HG02943 (cell line): ENCODE measurements around the gene TRAFD1.

Experiments used
- ATAC-seq: cut with Tn5 transposase; IDR thresholded peaks from one replicate; pipeline ENCODE4 v1.9.1; 2021; ENCODE audit warnings: mild to moderate bottlenecking, low read depth, moderate library complexity; ENCODE audit not compliant: unreplicated experiment

Gene TRAFD1

DNA sequence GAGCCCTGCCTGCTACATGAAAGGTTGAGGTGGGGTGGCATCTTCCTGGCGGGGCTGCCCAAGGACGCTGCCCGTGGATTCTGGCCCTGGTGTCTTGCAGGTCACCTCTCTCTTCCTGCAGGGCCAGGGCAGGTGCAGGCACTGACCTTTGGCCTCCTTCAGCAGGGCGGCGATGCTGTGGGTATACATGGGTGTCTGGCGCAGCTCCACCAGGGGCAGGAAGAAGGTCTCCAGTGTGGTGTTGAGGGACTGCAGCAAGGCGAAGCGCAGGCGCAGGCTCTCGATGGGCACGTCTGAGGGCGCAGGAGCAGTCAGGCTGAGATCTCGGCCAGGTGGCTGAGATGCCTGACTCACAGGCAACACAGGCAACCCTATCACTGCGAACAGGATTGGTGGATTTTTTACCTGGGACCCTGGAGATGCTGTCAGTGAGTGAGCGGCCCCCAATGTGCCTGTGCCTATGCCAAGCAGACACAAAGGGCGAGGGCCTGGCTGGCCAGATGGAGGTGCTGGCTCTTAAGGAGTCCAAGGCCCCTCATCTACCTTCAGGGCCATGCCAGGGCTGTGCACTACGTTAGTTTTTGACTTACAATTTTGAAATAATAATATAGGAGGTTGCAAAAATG, 45.7 kb downstream of the TRAFD1 start:
- ATAC-seq: no peak

DNA sequence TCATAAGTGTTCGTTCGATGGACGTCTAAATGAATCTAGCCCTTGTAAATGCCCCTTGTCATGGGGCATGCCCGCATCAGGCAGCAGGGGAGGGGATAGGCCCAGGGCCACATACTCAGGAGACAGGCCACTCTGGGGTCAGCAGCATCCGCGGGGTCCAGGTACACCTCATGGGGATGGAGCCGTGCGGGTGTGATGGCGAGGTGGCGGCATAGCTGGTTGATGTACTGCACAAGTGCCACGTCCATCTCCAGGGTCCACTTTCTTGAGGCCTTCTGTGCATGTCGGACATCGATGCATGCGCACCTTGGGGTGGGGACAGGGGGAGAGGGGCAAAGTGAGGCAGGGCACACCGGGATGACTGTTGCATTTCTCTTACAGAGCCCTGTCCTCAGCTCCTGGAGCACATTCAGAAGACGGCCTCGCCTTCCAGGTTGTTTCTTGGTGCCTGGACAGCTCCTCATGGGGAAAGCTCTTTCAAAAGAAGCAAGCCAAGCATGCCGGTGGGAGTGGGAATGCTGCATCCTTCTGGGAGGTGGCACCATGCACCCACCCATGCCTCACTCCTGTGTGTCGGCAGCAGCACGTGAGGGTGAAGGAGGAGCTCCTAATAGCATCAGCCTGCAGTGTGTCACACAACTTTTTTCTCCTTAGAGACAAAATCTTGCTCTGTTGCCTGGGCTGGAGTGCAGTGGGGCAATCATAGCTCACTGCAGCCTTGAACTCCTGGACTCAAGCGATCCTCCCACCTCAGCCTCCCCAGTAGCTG, 47.4 kb downstream of the TRAFD1 start:
- ATAC-seq: no peak

DNA sequence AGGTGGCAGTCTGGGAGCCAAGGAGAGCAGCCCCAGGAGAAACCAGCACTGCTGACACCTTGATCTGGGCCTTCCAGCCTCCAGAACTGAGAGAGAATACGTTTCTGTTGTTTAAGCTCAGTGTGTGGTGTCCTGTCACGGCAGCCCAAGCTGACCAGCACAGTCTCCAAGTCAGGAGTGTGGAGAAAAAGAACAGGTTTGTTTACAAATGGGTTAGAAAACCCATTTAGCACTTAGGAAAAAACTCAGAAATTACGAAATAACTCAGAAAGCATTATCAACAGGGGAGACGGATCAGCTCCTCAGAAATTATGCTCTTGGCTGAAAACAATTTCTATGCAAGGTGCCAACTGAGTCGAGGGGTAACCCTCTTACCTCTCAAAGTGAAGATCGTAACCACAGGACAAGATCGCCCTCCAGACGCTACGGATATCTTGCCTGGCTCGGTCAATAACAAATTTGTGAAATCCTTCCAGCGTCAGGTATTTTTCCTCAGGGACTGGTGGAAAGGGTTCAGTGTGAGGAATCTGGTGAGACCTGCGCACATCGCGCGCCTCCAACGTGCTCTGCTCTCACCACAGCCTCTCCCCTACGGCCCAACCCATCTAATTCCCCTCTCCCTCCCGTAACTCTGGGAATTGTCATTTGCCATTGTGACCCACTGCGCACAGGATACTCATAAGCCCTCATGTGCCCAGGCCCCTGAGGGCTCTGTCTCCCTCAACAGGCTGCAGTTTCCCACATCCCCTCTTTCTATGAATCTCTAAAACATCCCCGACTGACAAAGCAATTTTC, 50.2 kb downstream of the TRAFD1 start:
- no peak for ATAC-seq

DNA sequence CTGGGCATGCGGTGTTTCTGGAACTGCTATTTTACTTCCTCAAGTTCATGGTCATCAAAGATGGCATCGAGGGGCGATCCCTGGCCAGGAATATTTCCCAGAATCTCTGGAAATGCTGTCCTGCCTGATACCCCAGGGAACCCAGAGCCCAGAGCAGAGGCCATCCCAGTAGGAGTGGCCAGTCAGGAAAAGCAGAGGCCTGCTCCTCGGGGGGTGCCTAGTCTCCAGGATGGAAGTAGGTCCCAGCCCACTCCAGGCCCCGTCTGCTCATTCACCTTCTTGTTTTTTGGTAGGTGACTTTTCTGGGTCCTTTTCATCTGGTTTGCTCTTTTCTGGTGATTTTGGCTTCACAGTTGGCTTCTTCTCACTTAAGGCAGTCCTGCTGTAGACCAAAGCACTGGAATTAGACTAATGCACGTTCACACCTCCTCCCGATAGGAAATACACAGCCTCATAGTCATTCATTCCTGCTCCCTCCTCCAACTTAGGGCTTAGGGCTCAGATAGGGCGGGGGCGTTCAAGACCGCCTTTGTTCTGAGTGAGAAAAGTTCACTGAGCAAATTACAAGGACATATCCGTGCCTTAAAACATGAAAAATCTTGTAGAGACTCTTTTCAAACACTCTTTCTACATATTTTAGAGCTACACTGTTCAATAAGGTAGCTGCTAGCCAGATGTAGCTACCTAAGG, 51.1 kb downstream of the TRAFD1 start:
- no peak for ATAC-seq

DNA sequence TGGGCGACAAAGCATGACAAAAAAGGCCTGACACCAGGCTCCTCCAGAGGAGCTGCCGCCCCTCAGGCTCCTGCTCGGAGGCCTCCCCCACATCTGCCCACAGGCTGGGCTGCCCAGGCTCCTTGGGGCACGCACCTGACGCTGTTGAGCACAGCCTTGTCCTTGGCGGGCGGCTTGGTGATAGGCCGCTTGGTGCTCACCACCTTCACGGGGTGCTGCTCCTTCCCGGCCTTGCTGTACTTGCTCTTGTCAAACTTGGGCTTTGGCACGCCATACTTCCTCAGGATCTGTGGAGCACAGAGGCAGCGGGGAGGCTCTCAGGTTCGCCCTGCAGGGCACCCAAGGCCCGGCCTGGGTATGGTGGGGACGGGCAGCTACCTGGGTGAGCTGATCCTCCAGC, 53.4 kb downstream of the TRAFD1 start:
- no peak for ATAC-seq

DNA sequence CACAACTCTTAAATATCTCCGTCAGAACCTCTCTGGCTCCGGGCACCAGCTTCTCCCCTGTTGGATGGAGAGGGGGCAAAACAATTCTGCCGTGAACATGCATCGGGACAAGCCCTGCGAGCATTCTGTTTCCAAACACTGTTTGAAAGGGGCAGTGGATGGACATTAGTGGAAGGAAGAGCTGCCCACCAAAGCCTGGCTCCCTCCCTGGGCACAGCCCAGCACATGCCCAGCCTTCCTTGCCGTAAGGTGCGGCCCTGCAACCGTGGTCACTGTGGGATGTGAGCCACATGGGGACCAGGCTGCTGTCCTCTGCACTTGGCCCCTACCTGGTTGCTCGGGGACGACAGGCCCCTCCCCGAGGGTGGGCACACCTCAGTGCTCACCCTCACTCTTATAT, 54.0 kb downstream of the TRAFD1 start:
- no peak for ATAC-seq

DNA sequence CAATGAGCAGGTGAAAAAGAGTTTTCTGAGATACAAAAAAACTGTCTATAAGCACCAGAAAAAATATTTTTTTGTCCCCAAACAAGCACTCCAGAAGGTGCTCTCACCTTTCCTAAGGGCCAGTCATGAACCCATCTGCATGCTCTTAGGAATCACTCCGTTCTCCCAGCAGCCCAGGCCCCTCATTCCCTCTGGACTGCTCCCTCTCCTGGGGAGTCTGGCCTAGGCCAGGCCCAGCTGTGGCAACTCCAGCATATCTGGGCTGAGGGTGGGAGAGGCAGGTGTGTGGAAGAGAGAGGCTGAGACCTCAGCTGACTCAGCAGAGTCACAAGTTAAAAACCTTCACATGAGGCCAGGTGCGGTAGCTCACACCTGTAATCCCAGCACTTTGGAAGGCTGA, 54.6 kb downstream of the TRAFD1 start:
- no peak for ATAC-seq

DNA sequence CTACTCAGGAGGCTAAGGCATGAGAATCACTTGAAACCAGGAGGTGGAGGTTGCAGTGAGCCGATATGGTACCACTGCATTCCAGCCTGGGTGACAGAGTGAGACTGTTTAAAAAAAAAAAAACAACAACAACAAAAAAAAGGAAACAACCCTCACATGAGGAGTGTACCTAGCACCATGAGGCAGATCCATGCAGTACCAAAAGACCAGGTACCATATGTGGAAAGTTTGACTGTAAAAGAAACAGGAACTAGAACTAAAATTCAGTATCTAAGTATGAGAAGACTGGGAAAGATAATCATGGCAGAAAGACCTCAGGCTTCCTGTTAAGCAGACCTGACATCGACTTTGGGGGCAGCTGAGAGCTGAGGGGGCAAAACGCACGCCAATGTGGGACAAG, 55.1 kb downstream of the TRAFD1 start:
- no peak for ATAC-seq

DNA sequence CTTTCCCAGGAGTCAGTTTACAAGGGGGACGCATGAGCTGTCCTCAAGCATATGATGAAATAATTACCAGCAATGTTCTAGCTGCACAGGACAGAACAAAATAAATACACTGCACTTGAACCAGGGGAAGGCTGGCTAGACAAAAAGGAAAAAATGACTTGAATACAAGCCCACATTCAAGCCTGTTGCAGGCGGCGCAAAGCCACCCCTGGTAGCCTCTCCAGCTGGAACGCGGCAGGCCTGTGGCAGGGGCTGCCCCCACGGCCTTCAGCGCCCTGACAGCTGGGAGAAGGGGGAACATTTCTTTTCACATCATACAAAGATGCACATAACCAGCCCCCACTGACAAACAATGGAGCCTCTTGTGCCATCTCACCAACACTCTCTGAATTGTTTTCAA, 57.1 kb downstream of the TRAFD1 start:
- ATAC-seq: no peak

DNA sequence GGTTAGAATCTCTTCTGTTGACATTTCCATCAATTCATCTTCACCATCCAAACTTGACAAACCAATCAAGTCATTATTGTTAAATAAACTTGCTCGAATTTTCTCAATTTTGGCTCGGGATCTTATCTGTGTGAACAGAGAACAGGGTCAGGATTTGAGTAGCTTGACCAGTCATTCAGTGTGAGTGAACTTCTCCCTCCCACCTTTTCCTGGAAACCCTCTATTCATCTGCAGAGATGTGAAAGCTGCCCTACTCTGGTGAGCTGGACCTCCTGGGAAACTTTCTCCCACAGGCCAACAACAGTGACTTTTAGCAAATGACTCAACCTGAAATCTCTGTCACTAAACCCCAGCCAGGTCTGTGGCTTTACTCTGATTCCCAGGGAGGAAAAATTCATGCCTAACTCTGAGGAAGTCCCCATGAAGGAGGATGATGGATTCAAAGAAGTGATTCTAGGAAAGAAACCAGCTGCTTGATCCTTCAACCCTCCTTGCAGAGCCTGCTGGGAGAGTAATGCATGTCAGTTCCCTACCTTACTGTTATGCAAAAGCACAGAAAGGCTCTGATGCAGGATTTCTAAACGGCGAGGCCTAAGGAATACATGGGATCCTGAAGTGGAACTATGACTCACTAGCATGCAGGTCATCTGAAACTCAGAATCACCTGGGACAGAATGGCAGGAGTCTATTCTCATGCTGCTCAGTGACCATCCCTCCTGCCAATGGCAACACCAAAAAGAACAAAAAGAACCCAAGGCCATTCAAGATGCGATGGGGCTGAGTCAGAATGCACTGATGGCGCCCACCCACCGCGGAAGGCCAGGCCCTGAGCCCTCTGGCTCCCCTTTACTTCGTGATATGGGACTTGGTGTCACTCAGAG, 58.0 kb downstream of the TRAFD1 start:
- no peak for ATAC-seq

DNA sequence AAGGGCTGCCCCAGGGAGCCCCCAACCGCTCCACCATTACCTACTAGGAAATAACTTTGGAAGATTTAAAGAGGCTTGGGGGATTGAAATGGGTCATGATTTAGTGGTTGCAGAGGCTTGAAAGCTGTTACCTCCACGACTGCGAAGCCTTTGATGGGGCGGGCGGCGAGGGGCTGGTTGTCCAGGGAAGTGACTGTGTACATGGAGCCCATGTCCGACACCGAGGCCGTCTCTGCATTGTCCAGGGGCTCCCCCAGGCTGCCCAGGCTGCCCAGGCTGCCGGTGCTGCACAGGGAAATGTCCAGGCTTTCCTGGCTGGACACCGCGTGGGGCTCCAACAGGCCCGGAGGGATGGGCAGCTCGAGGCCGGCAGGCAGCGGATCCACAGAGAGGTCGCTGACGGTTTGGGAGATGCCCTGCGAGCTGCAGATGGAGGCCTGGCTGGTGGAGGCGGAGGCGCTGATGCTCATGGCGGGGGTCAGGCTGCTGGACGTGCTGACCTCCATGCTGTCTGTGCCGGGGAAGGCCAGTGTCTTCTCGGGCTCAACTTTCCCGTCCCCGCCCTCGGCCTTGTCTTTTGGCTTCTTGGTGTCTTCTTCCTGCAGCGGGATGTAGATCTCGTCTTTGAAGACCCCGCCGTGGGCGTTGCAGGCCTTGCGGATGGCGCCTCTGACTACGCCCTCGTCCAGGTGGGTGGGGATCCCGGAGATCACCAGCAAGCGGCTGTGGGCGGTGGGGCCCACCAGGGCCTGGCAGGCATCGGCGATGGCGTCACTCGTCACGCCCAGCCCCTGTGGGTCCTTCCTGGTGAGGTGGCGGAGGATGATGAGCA, 58.9 kb downstream of the TRAFD1 start:
- no peak for ATAC-seq

DNA sequence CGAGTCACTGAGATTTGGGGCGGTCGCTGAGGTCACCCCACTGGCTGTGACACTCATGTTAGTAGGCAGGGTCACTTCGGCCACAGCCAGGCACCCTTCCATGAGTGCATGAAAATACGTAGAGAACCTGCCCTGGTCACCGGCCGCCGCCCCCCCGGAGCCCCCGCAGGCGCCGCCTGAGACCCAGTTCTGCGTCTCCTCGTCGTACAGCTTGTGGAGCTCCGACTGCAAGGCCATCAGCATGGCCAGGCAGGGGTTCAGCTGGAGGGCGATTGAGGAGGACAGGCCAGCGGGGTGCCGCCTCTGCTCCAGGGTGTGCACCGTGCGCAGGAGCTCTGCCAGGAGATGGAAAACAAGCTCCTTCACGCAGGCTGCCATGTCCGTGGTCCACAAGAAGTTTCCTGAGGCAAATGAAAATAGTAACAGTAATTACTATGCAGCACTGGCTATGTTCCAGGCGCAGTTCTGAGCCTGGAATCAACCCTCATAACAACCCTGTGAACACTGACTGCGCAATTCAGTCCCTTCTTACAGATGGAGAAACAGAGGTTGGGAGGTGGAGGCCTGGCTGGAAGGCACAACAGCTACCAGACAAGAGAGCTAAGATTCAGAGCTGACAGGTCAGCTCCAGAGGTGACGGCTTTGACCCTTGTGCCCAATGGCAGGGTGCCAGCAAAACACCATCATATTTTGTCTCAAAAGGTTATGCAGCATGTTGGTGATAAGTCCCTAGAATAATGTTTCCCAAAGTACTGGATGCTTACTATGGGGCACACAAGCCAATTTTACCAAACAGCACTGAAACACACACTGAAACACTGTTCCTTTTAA, 59.9 kb downstream of the TRAFD1 start:
- no peak for ATAC-seq

DNA sequence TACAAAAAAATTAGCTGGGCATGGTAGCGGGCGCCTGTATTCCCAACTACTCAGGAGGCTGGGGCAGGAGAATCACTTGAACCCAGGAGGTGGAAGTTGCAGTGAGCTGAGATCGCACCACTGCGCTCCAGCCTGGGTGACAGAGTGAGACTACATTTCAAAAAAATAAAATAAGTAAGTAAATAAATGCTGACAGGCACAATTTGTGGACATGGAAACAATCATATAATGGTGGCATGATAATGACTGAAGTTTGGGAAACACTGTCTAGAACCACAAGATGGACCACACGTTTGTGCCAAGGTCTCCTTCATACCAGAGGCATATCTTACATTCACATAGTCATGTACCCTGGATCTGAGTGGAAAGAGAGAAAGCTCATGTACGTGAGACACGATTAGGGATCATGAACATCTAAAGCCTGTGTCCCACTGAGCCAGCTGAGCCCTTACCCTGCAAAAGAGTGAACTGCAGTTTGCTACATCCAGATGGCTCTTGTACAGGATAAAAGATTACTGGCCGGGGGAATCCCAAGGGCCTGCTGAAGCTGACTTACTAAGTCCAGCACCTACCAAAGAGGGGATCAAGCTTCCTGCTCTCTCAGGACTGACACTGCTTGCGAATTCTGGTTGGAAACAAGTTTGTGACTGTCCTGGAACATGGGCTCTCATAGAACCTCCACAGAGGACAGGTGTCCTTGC, 62.9 kb downstream of the TRAFD1 start:
- no peak for ATAC-seq

DNA sequence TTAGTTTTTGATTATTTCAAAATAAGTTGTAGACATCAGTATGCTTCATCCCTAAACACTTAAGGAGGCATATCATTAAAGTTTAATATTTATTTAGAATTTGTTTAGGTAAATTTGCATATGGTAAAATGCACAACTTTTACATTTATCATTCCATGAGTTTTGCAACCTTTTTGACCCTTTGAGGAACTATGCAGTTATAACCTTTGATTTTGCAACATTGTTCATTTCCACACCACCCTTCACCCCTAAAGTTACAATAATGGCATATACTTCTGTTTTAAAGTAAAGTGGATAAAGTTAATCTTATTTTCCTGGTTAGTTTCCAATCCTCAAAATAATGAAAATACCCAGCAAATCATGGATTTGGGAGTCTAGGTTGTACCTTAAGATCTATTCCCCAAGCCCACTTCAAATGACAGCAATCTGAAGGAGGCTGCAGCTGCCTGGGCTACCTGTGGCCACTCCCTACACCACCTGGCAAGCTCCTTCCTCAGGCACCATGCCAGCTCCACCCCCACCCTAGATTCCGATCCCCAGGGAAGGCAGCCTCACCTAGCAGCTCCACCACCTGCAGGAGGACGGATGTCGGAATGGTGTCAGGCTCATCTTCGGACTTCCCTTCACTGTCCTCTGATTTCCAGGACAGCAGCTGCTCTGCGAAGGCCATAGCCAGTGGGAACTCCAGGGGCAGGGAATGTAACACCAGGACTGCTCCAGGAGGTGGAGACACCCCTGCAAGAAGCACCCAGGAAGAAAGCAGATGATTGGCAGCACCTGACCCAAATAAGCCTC, 65.1 kb downstream of the TRAFD1 start:
- ATAC-seq: no peak

DNA sequence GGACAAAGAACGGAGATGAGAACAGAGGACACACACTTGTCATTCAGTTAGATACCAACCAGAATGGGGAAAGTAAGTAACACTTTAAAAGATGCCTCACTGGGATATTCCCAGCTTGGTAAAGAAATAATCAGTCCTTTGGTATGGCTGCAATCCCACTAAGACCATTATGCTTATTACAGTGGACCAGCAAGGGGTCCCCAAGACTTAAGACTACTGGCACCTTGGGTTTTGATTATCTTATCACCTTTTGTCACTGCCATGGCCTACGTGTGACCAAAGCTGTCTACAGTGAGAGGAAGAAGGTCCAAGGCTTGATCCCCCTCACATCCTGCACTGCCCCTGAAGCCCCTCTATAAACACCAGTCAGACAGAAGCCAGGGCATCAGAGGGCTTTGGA, 65.8 kb downstream of the TRAFD1 start:
- ATAC-seq: no peak

DNA sequence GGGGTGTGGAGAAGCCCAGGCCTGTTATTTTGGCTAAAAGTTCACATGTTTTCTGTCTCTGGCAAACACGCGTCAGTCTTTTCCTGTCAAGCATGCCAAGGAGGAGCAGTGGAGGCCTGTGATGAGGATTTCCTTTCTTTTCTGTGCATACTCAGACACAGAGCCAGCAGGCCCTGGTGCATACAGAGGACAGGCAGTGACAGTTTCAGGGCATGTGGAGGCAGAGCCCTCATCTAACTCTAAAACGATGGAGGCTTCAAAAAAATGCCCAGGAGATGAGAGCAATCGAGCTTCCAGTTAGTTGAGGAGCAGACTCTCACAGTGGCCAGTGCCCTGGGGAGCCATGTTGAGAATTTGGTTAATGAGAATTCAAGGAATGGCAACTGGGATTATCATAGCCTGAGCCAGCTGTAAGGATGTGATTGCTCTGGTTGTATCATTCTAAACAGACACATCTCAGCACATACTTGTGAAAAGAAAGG, 66.5 kb downstream of the TRAFD1 start:
- no peak for ATAC-seq

DNA sequence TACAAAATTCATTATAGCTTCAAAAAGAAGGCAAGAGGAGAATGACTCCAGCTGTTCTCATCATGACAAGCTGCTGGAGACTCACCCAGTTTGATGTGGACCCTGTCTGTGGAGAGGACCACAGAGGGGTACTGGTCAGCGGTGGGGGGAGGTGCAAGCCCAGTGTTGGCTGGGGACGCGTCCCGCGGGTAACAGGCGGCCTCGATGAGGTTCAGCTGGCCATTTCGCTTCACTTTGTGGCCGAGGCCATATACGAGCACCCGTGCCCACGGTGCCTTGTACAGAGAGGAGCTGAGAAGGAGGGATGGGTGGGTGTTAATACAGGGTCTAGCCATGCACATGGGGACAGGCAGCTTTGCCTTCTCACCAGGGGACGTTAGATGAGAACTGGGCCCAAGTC, 67.1 kb downstream of the TRAFD1 start:
- no peak for ATAC-seq
